Measurements from ENCODE around the gene HSD17B8. TPM values are rescaled to one million over a fixed set of nuclear protein-coding genes. Genes with fewer than 3 reads are reported as not detected.

HSD17B8 gene
- total and polyA plus RNA-seq, 10 of the 15 experiments (the other 5 are each of a cell fraction or from before 2014, with no cell fraction given): 3.1 to 54.3 (median 26.5) TPM

- no peak for TF ChIP-seq EZH2 (IDR thresholded peaks at IDR 0.05; ENCODE audit: borderline replicate concordance, control insufficient read depth, low read depth, low read length)
- no peak for TF ChIP-seq ESRRA (IDR thresholded peaks at IDR 0.05; ENCODE audit: low read length)
- TF ChIP-seq BRCA1 (IDR thresholded peaks at IDR 0.05; ENCODE audit: low read depth, low read length): no peak
These were observed 18.7 kb upstream of the HSD17B8 start (continued) for GRCh38 chr6:33185654-33186187.

DNA sequence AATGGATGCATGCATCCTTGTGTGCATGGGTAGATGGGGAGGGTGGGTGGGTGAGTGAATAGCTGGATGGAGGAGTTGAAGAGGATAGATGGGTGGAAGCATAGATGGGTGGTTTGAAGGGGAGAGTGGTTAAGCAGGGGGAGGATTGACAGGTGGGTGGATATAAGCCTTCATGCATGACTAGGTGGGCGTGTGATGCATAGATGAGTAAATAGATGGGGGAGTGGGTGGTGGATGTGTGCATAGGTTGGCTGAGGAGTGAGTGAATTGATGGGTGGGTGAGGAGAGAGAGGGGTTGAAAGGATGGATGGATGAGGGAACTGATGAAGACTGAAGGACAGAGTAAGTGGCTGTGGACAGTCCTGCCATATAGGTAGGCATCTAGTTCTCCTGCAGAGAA, 16.6 kb upstream of the HSD17B8 start:
- Histone ChIP-seq H3K36me3 (ENCODE audit: control insufficient read depth in 2 of 2, insufficient read depth in 2 of 2, low read length in 1 of 2) (no peaks in the 10 kb centered on the region), H4K20me1 (ENCODE audit: control insufficient read depth, insufficient read depth) (no peaks in the 10 kb centered on the region), H3K9ac (ENCODE audit: control insufficient read depth, insufficient read depth, low read length) (no peak overlapping the region), H3K9me3 (replicated peaks; ENCODE audit: control insufficient read depth, insufficient read depth, low read length) (peaks cover 9% of the 10 kb centered on the region), H3K27ac (ENCODE audit: control insufficient read depth, insufficient read depth) (no peak overlapping the region), H3K79me2 (ENCODE audit: control insufficient read depth, insufficient read depth, low read length) (no peaks in the 10 kb centered on the region), H3K27me3 (replicated peaks in 1 of 2; ENCODE audit: control insufficient read depth in 2 of 2, insufficient read depth in 2 of 2, low read length in 1 of 2) (peaks cover 2 to 5% of the 10 kb centered on the region in 2 experiments), H3K4me1 (ENCODE audit: control insufficient read depth, insufficient read depth, low read length) (peaks cover 6% of the 10 kb centered on the region), H3K4me2 (ENCODE audit: control insufficient read depth, insufficient read depth) (no peak overlapping the region), H3K4me3 (no peak overlapping the region), H2AFZ (ENCODE audit: control insufficient read depth, low read depth, low read length) (no peak overlapping the region)
- RAD21 ChIA-PET (ENCODE audit: unreplicated experiment): no interaction called here
- DNase-seq (ENCODE audit: low read depth, low spot score): no peak
- no TSS peak for BruUV-seq (replicated peaks)
- SMC1A ChIA-PET (ENCODE audit: uncharacterized antibody, unreplicated experiment): no interaction called here
- CTCF ChIA-PET: no interaction called here
- no peak for ATAC-seq
- intact Hi-C loops (cut with micrococcal nuclease; ENCODE audit: unreplicated experiment) (no loop called here), in situ Hi-C loops (cut with MboI) (no loop called here)
- FAIRE-seq: no peak
- 0% methylated on average over 1 of the region's 1 CpG for WGBS (ENCODE audit: insufficient coverage, insufficient replicate concordance, low lambda C conversion rate, missing lambda C conversion rate)
- POLR2A ChIA-PET: no interaction called here
- no peak for TF ChIP-seq IRF4 (IDR thresholded peaks at IDR 0.05; ENCODE audit: low read depth, low read length)
- no peak for TF ChIP-seq TBL1XR1 (IDR thresholded peaks at IDR 0.05; ENCODE audit: low read depth, low read length)
- TF ChIP-seq SUPT20H (IDR thresholded peaks at IDR 0.05; ENCODE audit: borderline replicate concordance, control insufficient read depth, low read depth, low read length): no peak
- no peak for TF ChIP-seq JUNB (IDR thresholded peaks at IDR 0.05)
- TF ChIP-seq, protein P1, sequence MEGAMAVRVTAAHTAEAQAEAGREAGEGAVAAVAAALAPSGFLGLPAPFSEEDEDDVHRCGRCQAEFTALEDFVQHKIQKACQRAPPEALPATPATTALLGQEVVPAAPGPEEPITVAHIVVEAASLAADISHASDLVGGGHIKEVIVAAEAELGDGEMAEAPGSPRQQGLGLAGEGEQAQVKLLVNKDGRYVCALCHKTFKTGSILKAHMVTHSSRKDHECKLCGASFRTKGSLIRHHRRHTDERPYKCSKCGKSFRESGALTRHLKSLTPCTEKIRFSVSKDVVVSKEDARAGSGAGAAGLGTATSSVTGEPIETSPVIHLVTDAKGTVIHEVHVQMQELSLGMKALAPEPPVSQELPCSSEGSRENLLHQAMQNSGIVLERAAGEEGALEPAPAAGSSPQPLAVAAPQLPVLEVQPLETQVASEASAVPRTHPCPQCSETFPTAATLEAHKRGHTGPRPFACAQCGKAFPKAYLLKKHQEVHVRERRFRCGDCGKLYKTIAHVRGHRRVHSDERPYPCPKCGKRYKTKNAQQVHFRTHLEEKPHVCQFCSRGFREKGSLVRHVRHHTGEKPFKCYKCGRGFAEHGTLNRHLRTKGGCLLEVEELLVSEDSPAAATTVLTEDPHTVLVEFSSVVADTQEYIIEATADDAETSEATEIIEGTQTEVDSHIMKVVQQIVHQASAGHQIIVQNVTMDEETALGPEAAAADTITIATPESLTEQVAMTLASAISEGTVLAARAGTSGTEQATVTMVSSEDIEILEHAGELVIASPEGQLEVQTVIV (IDR thresholded peaks at IDR 0.05; ENCODE audit: borderline replicate concordance, partially characterized antibody): no peak
- no peak for TF ChIP-seq MTA3 (IDR thresholded peaks at IDR 0.05; ENCODE audit: borderline replicate concordance, low read length)
- no peak for TF ChIP-seq USF2 (IDR thresholded peaks at IDR 0.05; ENCODE audit: borderline replicate concordance, low read depth, low read length)
- no peak for TF ChIP-seq IKZF1 (conservative IDR thresholded peaks at IDR 0.05)
- no peak for TF ChIP-seq BMI1 (IDR thresholded peaks at IDR 0.05; ENCODE audit: borderline replicate concordance)
- no peak for TF ChIP-seq SMAD5 (IDR thresholded peaks at IDR 0.05; ENCODE audit: low read depth)
- no peak for TF ChIP-seq IKZF2 (IDR thresholded peaks at IDR 0.05)
- no peak for TF ChIP-seq STAT3 (IDR thresholded peaks at IDR 0.05; ENCODE audit: low read depth, low read length)
- TF ChIP-seq ZNF217 (IDR thresholded peaks at IDR 0.05): no peak
- no peak for TF ChIP-seq WRNIP1 (IDR thresholded peaks at IDR 0.05; ENCODE audit: borderline replicate concordance, low read depth, low read length)
- no peak for TF ChIP-seq CREM (IDR thresholded peaks at IDR 0.05; ENCODE audit: low read depth)
- no peak for TF ChIP-seq TCF12 (IDR thresholded peaks at IDR 0.05; ENCODE audit: low read depth, low read length)
- TF ChIP-seq ZNF207 (IDR thresholded peaks at IDR 0.05; ENCODE audit: borderline replicate concordance): no peak
- TF ChIP-seq MEF2A (IDR thresholded peaks at IDR 0.05; ENCODE audit: insufficient read depth, low read depth, low read length): no peak
- TF ChIP-seq RAD21 (IDR thresholded peaks at IDR 0.05; ENCODE audit: insufficient read depth, low read depth, low read length): no peak
